GM19351 (cell line): ENCODE measurements around the gene LIF.
A peak's percentile ranks its signal among the peaks of the same experiment; 100 is the strongest.
"Not testable (repeated sequence)": the region's sequence is repeated elsewhere in the genome, so short reads cannot be mapped to it uniquely, and the experiment has no call there.

Source experiments
- ATAC-seq: cut with Tn5 transposase; IDR thresholded peaks from one replicate; pipeline ENCODE4 v1.9.1; 2021; ENCODE audit warnings: mild to moderate bottlenecking, moderate library complexity; ENCODE audit not compliant: unreplicated experiment

Gene LIF

DNA sequence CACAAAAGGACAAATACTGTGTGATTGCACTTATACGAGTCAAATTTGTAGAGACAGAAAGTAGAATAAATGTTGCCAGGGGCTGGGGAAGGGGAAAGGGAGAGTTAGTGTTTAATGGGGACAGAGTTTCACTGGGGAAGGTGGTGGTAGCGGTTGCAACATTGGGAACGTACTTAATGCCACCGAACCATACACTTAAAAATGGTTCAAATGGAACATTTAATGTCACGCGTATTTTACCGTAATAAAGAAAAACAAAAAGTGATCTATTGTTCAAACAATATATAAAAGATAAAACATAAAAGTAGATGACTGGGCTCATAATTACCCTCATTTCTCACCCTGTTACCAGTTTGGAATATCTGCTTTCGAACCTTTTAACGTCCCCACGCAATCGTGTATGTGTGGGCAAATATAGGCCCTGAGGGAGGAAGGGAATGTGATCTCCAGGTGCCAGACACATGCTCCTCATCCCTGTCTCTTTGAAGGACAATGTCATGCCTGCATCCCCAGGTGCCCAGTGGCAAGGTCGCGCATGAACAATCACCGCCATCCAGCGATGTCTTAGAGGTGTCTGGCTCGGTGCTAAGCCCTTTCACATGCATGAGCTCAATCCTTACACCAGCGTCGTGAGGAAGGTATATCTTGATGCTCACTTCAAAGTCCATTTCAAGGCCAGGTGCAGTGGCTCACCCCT is 35.3 kb downstream of the LIF start:
- ATAC-seq, result no peak

DNA sequence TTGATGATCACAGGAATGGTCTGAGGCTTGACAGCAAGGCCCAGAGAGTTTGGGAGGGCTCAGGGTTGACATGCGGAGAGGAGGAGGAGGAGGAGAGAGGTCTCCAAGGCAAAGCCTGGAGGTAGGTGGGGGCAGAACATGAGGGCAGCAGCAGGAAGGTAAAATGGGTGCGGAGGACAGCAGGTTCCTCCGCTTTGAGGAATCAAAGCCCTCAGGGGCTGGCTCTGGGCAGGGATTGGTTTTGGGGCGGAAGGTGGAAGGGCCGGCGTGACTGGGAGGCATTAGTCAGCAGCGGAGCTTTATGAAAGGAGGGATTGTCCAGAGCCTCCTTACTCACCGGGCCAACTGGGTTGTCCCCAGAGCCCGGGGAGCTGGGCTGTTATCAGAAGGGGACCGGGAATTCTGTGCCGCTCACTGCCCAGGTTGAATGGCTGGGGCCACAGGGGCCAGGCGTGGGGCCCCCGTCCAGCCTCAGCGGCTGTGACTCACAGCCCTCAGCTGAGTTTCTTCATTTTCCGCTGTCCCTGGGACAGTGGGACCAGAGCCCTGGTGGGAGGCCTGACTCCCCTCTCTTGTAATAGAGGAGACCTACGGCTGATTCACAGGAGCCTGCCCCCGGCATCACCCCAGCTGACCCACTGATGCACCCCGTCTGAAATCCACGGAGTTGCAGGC is 36.2 kb downstream of the LIF start:
- no peak for ATAC-seq

DNA sequence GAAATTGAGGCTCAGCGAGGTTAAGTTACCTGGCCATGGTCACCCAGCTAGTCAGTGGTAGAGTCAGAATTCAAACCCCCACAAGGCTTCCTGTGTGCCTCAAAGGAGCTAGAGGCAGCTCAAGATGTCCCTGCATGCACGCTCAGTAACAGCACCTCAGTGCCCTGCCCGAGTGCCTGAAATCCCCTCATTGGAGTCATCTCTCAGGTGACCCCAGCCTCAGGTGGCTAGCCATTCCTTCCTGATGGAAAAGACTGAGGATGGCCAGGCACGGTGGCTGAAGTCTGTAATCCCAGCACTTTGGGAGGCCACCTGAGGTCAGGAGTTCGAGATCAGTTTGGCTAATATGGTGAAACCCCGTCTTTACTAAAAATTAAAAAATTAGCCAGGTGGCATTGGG is 36.9 kb downstream of the LIF start:
- no peak for ATAC-seq

DNA sequence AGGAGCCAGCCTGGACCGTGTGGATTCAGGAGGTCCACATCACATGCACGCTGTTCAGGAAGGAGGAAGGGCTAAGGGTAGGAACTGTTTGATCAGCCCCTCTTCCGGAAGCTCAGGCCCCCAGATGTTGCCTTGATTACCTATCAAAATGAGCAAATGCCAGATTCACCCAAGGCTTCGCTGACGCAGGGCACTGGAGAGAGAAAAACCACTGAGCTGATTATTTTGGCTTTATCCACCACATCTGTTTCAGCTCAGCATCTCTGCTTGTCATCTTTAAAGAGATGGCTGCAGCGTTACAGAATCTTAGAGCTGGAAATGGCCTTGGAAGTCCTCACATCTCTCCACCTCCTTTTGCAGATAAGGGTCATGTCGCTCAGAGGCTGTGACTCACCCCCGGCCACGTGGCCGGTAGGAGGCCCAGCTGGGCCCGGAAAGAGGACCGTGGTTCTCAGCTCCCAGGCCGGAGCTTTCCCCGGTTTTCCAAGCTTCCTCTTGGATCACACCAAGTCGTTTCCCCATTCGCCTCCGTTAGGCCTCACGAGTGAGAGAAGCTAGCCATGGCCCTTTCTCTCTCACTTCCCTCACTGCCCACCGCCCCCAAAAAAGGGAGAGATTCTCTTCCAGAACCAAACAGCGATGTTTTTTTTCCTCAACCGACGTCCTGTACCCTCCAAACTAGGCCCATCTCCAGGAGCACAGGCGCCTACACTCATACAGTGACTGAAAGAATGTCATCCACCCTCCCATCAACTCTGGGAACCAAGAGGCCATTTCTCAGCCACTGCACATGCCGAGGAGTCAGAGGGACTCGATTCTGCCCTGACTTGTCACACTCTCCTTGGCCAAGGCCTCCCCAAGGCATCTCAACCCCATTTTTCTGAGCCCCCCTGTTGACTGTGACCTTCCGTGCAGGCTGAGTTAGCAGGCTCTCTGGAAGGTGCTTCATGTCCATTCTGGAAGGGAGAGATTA is 37.6 kb downstream of the LIF start:
- no peak for ATAC-seq

DNA sequence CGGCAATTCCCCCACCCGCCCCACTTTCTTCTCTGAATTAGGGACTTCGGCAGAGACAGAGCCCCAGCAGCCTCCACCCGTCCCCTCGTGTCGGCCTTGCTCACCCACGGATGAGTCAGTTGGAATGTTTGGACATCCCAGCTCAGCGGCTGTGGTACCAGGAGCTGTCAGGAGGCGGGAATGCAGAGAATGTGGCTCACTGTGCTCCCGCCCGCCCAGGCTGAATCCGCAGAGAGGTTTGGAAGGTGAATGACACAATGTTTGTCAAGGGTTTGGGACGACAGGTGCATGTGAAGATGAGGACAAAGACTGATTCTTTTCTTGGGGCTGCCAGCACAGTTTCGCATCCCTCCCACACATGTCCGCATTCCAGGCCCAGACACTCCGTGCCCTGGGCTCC is 39.6 kb downstream of the LIF start:
- no peak for ATAC-seq

DNA sequence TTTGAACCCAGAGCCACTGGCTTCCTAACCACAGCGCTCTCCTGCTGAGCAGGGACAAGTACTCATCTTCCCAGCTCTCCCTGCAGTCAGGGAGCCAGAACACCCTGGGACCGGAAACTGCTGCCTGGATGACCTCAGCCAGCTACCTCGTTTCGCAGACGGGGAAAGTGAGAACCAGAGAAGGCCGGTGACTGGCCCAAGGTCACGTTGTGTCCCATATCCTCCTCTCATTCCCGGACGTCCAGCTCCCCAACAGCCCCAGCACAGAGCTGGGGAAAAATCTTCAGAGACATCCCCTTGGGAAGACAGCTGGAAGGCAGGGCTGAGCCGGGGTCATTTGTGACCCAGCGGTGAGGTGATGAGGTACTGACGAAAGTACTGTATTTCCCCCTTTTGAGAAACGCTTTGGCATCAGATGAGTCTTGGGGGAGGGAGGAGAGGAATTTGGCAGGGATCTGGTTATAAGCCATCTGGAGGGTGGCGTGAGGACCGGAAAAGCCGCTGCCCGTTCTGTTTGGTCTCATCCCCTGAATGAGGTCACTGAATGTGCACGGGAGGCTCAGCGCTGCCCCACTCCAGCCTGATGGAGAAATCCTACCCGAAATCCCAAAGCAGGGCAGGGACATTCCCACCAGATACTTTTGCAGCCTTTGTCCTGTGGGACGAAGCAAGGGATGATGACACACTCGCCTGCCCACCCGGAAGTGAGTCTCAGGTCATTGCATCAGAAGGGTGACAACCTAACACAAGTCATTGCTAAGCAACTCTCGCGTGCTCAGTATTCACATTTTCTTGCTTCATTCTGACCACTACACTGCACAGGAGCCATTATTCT is 41.1 kb downstream of the LIF start:
- ATAC-seq, result no peak

DNA sequence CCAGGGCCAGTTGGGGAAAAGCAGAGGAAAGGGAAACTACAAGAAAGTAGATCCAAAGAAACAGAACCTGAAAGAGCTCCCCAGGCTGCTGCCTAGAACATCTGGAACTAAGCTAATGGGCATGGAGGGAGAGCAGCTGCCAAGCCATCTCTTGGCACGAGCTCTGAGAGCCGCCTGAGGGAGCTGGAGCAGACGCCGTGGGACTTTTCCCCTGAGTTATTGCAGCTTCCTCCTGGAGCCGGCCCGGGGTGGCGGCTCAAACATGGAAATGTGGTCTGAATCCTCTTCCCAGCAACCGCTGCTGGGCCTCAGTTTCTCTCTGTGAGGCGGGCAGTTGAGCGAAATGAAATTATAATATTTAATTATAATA is 41.8 kb downstream of the LIF start:
- ATAC-seq, result no peak

DNA sequence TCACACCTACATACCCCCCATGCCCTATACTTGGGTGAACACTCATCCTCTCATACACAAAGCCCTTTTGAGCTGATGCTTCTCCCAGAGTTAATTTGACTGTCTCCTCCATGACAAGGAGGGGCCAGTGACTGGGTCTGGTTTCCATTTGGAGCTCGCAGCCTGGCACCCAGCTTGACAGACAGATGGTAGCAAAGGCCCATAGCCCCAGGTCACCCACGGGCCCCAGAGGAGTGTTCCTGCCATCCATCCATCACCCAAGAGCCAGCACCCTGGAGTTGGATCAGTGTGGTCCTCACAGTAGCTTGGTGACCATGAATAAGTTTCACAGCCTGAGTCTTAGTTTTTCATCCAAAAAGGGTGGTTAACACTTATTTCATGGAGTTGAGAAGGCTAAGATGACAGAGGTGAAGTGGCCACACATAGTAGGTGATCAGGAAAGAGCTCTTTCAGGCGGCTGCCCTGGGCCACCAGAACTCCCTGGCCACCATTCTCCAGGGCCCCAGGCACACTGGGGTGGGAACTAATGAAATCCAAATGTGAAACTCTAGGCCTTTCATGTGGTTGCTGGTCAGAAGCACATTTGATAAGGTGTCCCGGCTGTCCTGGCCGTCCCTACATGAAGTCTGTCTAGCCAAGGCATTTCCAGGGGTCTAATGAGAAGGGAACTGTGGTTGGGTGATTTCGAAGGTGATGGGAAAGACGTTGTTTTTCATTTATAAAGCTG is 42.4 kb downstream of the LIF start:
- ATAC-seq, result no peak

DNA sequence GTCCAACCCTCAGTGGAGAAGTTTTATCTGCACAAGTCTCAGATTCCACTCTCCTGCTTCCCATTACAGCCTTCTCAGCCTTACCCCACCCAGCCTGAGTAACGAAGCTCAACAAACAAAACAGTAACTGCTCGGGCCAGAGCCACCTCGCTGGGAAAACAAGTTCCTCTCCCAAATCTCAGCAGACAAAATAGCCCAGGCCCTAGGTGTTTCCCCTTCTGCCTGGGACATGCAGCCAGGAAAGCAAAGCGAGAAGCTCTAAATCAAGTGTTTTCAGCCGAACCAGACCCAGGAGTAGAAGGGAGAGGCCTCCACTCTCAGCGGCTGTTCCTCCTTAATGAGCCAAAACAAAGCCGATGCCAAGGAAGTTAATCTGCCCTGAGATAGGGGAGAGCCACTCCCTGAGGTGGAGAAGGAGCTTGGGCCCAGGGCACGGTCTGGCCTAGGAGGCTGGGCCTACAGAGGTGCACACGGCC is 44.0 kb downstream of the LIF start:
- ATAC-seq, result no peak

DNA sequence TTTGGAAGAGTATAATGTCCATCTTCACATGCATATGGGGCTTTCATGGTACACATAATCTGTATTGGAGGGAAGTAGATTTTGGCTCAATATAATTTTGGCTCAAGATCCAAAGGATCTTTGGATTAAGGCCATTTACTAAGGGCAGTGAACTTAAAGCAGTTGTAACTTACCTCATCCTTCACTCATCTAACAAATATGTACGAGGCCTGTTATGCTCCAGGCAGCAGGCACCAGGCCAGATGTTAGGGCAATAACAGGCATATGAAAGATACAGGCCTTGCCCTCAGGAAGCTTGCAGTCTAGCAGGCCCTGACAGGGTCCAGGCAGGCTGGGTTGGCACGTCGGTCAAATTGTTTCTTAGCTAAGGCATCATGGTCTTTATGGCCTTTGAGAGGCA is 44.6 kb downstream of the LIF start:
- ATAC-seq, result no peak

DNA sequence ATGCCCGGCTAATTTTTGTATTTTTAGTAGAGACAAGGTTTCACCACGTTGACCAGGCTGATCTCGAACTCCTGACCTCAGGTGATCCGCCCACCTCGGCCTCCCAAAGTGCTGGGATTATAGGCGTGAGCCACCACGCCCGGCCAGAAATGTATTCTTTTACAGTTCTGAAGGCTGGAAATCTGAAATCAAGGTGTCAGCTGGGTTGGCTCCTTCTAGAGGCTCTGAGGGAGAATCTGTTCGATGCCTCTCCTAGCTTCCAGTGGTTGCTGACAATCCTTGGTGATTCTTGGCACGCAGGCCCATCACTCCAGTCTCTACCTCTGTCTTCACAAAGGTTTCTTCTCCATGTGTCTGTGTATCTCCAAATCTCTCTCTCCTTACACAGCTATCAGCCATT is 45.7 kb downstream of the LIF start:
- not testable (repeated sequence) for ATAC-seq

DNA sequence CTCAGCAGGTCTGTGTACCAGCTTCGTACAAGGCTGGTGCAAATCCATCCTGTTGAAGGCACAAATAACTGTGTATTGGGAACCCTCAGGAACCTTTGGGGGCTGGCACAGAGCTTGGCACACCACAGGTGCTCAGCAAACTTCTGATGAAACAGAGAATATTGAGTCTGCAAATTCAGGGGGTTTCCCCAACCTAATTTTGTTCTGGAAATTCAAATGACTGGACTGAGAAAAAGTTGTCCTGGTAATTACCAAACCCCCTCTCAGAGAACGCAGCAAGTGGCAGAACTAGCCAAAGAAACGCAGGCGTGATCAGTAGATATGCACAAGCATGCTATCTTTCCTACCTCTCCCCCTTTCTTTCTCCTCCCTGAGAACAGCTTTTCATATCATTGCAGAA is 47.6 kb downstream of the LIF start:
- no peak for ATAC-seq

DNA sequence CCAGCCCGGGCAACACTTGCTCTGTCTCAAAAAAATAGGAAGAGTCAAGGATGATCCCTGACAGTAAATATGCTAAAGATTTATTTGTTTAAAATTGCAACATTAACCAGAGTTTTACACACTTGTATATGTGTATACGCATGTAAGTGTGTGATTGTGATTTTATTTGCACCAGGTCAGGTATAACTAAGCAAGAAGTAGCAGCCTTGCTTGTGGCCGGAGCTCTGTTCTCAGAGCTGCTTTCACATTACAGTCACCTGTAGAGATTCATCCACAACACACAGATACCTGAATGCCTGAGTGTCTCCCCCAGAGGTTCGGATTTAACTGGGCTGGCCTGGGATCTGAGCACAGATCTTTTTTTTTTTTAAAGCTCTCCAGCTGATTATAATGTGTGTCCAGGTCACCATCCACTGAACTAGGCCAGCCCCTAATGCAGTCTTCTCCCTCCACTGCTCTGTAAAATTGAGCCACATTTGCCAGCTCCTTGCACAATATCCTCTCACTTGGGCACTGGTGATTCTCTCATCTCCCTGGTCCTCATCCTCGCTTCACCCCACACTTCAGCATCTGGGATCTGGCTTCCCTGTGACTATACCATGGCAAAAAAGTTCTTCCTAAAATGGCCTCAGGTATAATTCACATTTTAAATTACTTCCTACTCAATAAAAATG is 48.3 kb downstream of the LIF start:
- no peak for ATAC-seq

DNA sequence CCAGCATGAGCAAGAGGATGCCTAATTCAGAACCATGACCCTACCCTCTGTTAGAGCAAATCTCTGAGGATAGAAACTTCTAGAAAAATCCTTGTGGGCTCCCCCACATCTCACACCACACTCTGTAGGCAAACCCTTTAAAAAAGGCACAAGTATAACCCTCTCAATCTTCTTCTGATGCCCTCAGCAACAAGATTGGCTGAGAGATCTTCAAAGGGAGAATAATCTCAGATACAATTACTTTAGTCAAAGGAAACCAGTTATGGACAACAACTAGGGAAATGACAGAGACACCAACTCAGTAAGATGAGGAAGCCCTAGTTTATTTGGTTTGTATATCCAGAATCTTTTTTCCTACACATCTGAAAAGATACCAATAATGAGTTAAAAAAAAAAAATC is 49.2 kb downstream of the LIF start:
- no peak for ATAC-seq

DNA sequence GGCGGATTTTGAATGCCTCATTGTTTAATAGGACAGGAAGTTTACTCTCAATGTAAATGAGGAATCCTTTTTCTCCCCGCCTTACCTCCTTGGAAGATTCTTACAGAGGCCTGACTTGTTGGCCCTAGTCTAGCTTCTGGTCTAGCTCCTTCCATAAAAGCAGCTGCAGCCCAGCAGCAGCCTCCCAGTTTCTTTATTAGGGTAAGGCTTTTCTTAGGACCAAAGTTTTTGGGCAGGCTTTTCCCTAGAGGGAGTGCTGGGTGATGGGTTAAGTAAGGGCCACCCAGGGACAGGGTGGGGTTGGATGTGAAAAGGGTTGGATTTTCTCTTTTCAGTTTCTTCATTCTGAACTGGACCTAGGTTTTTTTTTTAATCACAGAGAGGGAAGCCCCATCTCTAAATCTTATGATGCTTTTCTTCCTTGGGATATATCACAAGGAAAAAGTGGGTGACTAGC is 49.7 kb downstream of the LIF start:
- ATAC-seq, result no peak

DNA sequence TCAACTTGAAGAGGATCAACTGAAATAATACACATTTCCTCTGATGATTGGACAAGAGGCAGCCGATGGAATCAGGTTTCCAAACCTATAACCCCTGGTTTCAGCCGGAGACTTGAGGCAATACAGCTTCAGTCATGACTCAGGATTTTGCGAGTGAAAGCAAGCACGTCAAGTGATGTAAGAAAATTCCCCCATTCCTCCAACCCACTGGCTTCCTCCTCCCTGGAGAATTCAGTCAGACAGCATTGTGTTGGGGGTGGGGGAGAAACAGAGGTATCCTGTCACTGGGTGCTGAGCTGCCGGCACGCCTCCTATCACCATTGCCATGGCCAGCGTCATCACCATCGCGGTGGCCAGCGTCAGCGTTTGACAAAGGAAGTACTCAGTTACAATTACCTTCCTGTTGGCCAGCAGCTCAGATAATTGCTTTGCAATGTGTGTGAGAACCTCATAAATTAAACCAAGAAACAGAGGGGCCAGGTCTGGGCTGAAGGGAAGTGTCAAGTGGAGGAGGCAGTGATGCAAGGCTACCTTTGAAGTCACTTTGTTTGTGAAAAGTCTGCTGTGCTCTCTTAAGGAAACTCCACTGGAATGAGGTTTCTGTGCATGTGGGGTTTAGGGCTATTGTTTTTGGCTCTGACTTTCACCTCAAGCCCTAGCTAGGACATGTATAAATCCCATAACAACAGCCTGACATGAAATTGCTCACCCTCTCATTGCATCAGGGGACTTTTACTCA is 50.2 kb downstream of the LIF start:
- ATAC-seq, result peak; percentile 35

DNA sequence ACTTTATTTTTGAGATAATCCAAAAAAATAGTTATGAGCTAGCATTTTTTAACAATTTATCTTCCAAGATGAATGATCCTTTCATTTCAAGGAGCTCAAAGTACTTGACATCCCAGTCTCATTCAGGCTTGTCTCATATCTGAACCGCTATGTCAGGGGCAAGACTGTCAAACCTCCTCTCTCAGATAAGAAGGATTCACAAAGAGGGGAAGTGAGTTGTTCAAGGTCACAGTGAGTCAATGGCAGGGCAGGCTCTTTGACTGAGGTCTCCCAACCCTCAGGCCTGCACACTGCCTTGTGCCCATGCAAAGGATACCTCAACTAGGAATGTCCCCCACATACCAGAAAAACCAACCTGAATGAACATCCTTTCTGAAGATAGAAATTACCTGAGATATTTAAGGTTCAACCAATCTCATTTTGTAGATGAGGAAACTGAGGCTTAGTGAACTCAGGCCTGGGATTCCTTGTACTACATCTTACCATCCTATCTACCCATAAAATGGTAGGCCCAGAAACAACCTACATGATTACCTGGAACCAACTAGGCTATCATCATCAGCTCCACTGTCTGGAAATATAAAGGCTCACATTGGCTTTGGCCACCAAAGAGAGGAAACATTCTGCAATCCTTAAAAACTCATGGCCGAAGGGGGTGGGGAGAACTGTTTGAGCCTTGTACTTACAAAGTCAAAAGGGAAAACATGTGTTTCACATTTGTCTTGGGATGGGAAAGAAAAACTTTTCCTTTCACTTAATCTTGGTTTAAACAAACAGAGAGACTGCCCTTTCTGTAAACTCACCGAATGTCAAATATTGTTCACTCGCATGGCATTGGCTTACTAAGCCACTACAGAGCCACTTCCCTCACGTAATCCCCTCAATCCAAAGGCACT is 51.1 kb downstream of the LIF start:
- no peak for ATAC-seq
